Activated naive CD4-positive, alpha-beta T cell treated with anti-CD3 and anti-CD28 coated beads for 36 hours (primary cell): ENCODE results near the gene DPM1. TPM values are rescaled to one million over a fixed set of nuclear protein-coding genes. Genes with fewer than 3 reads are reported as not detected.
"Not testable (repeated sequence)": the region's sequence is repeated elsewhere in the genome, so short reads cannot be mapped to it uniquely, and the experiment has no call there.

Source experiments
- CTCF ChIA-PET: fragments of 350-600 bp; sonication (Branson Sonifier 250); formaldehyde crosslinking; loops from one replicate; lab custom pipeline; 2021; ENCODE audit warnings: antibody characterized with exemption; lab: Charles Lee
- DNase-seq: peaks from one replicate; pipeline ENCODE4 v3.0.0-alpha.2; 2020
- H3K27ac Mint-ChIP-seq: one replicate; pipeline ENCODE4 v1.8.0; 2021; ENCODE audit warnings: mild to moderate bottlenecking, mixed read lengths
- H3K27me3 Mint-ChIP-seq: one replicate; pipeline ENCODE4 v1.8.0; 2021; ENCODE audit warnings: low read depth, mixed read lengths
- H3K36me3 Mint-ChIP-seq: one replicate; pipeline ENCODE4 v1.8.0; 2021; ENCODE audit warnings: low read depth, mixed read lengths
- H3K4me1 Mint-ChIP-seq: one replicate; pipeline ENCODE4 v1.8.0; 2021; ENCODE audit warnings: low read depth, mixed read lengths
- H3K4me3 Mint-ChIP-seq: one replicate; pipeline ENCODE4 v1.8.0; 2021; ENCODE audit warnings: mild to moderate bottlenecking, moderate library complexity, mixed read lengths
- H3K9me3 Mint-ChIP-seq: one replicate; pipeline ENCODE4 v1.8.0; 2021; ENCODE audit warnings: mixed read lengths
- intact Hi-C: fragments of 100-400 bp; cut with micrococcal nuclease; formaldehyde crosslinking; loops from one replicate; pipeline ENCODE4 v1.15.1; 2023
- total RNA-seq, 2 experiments: library from RNA; stranded (reverse); gene quantifications; one replicate each; pipeline ENCODE4 v1.2.3, GENCODE V29; 2021

Gene DPM1
- total RNA-seq, 2 experiments from 2014 or later, result 64.8 to 66.1 TPM

DNA sequence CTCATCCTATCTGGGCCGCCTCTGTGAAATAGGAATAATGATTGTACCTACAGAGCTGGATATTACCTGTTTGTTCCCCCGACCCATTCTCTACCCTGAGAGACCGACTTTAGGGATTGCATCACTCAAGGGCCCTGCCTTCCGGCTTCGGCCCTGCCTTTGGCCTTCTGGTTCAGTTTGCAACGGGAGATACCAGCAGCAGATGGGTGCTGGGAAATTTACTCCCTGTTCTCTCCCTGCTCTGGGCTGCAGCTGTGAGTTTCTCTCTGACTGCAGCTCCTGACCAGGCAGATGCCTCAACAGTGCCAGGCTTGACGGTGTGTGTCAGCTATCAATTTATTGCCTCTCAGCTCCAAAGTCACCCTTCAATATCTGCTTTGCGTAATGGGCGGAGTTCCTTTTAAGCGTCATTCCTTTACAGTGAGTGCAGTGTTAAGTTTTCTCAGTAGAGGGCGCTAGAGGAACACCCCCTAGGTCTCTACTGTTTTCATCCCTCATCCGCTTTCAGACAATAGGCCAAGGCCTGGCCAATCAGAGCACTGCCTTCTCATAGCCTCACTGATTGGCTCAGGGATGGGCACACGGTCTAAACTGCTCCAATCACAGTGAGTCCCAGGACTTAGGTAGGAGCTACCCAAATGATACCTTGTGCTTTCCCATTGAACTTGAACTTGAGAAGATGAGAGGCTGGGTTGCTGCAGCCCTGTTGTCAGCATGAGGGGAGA is 34.6 kb upstream of the DPM1 start:
- Mint-ChIP-seq H3K27ac (no peak overlapping the region), H3K27me3 (no peaks in the 10 kb centered on the region), H3K36me3 (no peaks in the 10 kb centered on the region), H3K9me3 (no peaks in the 10 kb centered on the region), H3K4me3 (no peak overlapping the region), H3K4me1 (no peaks in the 10 kb centered on the region)
- intact Hi-C loops, result no loop called here
- DNase-seq, result peak; percentile 66
- CTCF ChIA-PET, result interaction anchor here (0.6 to 16.8 kb wide), 19 partner anchors 11 to 703 kb away, joined by 3 to 211 read pairs (median 3); no protein-coding TSS in a partner anchor

DNA sequence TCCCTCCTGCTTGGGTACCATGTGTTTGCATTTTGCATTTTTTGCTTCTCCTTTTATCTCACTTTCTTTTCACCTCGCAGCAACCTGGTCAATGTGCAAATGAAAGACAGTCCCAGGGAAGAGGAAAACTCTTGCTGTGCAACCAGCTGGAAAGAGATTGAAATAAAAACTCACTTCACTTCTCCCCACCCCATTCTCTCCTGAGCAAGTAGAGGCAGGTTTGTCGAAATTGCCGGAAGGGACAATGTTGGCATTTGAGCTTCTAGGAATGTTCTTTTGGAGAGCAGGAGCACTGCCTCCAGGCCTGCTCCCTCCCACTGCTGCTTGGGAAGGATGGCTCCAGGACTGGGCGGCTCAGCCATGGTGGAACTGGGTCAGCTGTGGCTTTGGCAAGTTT is 34.0 kb upstream of the DPM1 start:
- Mint-ChIP-seq H3K9me3 (no peaks in the 10 kb centered on the region), H3K4me1 (no peaks in the 10 kb centered on the region), H3K36me3 (no peaks in the 10 kb centered on the region), H3K4me3 (no peak overlapping the region), H3K27ac (no peak overlapping the region), H3K27me3 (peaks cover 2% of the 10 kb centered on the region)
- no peak for DNase-seq
- CTCF ChIA-PET, result interaction anchor here (0.7 to 16.8 kb wide), 14 partner anchors 11 to 603 kb away, joined by 3 to 211 read pairs (median 4); no protein-coding TSS in a partner anchor
- intact Hi-C loops, result no loop called here

GRCh38 chr20:50991076-50991475 is 32.7 kb upstream of the DPM1 start:
- Mint-ChIP-seq H3K4me1 (no peaks in the 10 kb centered on the region), H3K27me3 (peaks cover 11% of the 10 kb centered on the region), H3K4me3 (no peak overlapping the region), H3K36me3 (no peaks in the 10 kb centered on the region), H3K27ac (no peak overlapping the region), H3K9me3 (no peaks in the 10 kb centered on the region)
- DNase-seq, result no peak
- CTCF ChIA-PET, result interaction anchor here (0.8 to 16.8 kb wide), 3 partner anchors 10 to 317 kb away, joined by 3 to 211 read pairs (median 15); no protein-coding TSS in a partner anchor
- intact Hi-C loops, result no loop called here

- no peaks in the 10 kb centered on the region for H3K4me1 Mint-ChIP-seq
- H3K27ac Mint-ChIP-seq, result no peak overlapping the region
- H3K4me3 Mint-ChIP-seq, result no peak overlapping the region
- peaks cover 23% of the 10 kb centered on the region for H3K27me3 Mint-ChIP-seq
- DNase-seq, result peak; percentile 78
- H3K9me3 Mint-ChIP-seq, result no peaks in the 10 kb centered on the region
- no peaks in the 10 kb centered on the region for H3K36me3 Mint-ChIP-seq
- intact Hi-C loops, result loop anchor here (1.0 to 10.0 kb wide), 6 partner anchors 135 to 1095 kb away; no protein-coding TSS in a partner anchor
- CTCF ChIA-PET, result interaction anchor here (0.5 to 16.8 kb wide), 50 partner anchors 9 to 1091 kb away, joined by 3 to 211 read pairs (median 4); partner anchors contain the start of gene BCAS4
These were observed 29.3 kb upstream of the DPM1 start for GRCh38 chr20:50987493-50988210.

DNA sequence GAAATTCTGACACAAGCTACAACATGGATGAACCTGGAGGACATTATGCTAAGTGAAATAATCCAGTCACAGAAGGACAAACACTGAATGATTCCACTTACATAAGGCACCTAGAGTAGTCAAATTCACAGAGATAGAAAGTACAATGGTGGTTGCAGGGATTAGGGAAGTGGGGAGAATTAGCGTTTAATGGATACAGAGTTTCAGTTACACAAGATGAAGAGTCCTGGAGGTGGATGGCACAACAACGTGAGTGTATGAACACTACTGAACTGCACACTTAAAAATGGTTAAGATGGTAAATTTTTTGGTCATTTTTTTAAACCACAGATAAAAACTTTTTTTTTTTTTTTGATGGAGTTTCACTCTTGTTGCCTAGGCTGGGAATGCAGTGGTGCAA is 25.0 kb upstream of the DPM1 start:
- Mint-ChIP-seq H3K36me3 (no peaks in the 10 kb centered on the region), H3K9me3 (no peaks in the 10 kb centered on the region), H3K4me1 (peaks cover 15% of the 10 kb centered on the region), H3K27me3 (peaks cover 30% of the 10 kb centered on the region), H3K27ac (no peak overlapping the region), H3K4me3 (no peak overlapping the region)
- intact Hi-C loops, result loop anchor here (10.0 kb wide), 1 partner anchor 611 kb away; no protein-coding TSS in a partner anchor
- DNase-seq, result no peak
- CTCF ChIA-PET, result interaction anchor here (0.7 to 16.8 kb wide), 4 partner anchors 50 to 342 kb away, joined by 3 to 211 read pairs (median 10); no protein-coding TSS in a partner anchor

- peaks cover 15% of the 10 kb centered on the region for H3K4me1 Mint-ChIP-seq
- CTCF ChIA-PET, result interaction anchor here (1.0 to 16.8 kb wide), 12 partner anchors 7 to 345 kb away, joined by 3 to 211 read pairs (median 4); partner anchors contain the start of gene BCAS4
- H3K4me3 Mint-ChIP-seq, result no peak overlapping the region
- intact Hi-C loops, result loop anchor here (10.0 kb wide), 1 partner anchor 612 kb away; no protein-coding TSS in a partner anchor
- no peaks in the 10 kb centered on the region for H3K36me3 Mint-ChIP-seq
- H3K27me3 Mint-ChIP-seq, result peaks cover 28% of the 10 kb centered on the region
- H3K9me3 Mint-ChIP-seq, result no peaks in the 10 kb centered on the region
- DNase-seq, result no peak
- no peak overlapping the region for H3K27ac Mint-ChIP-seq
These were observed 24.0 kb upstream of the DPM1 start for GRCh38 chr20:50982363-50982762.

DNA sequence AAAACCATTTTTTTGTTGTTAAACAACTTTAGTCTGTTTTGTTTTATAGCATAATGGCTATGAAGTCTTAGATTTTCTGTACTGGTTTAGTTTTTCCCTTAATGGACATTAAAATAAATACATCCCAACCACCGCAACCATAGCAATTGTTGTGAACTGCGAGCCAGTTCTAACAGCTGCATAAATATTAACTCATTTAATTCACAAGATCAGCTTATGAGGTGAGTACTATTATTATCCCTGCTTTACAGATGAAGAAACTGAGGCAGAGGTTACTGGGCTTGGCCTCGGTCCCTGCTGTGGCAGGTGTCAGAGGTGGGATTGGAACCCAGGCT is 23.3 kb upstream of the DPM1 start:
- no peak overlapping the region for H3K4me3 Mint-ChIP-seq
- H3K27me3 Mint-ChIP-seq, result peaks cover 24% of the 10 kb centered on the region
- peaks cover 15% of the 10 kb centered on the region for H3K4me1 Mint-ChIP-seq
- H3K36me3 Mint-ChIP-seq, result no peaks in the 10 kb centered on the region
- DNase-seq, result no peak
- H3K27ac Mint-ChIP-seq, result no peak overlapping the region
- H3K9me3 Mint-ChIP-seq, result no peaks in the 10 kb centered on the region
- intact Hi-C loops, result loop anchor here (2.0 to 10.0 kb wide), 2 partner anchors 187 to 613 kb away; partner anchors contain the start of gene BCAS4
- CTCF ChIA-PET, result interaction anchor here (0.7 to 16.8 kb wide), 22 partner anchors 8 to 346 kb away, joined by 3 to 211 read pairs (median 4); partner anchors contain the start of gene BCAS4

DNA sequence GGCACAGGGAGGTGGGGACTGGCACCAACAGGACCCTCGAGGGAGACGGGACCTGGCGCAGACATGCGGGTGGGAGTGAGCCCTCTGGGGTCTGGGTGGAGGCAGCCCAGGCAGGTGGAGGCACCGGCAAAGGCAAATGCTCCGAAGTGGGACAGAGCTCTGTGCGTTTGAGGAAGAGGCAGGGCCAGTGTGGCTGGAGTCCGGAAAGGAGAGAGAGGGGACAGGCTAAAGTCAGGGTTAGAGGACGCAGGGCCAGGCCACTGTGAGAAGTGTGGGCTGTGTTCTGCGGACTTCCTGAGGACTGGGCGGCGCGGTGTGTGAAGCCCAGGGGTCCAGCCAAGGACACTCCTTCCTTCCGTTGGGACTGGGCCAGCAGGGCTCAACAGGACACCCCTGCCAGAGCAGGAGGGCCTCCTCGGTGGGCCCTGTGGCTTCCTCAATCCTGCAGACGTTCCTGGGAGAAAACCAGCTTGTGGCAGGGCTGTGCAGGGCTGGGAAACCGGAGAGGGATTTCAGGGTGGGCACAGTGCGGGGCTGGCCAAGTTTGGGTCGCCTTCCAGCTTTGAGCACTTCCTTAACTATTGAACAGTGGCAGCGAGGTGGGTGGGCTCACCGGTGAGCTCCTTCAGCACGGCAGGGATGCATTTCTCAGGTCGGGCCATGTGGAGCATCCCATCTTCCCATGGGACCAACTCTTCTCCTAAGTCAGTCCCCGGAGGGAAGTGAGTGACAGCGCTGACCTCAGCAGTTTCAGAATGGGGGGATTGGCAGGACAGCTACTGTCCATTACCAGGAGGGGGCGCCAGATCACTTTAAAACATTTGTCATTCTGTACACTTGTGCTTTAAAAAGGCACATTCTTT is 22.8 kb upstream of the DPM1 start:
- peak overlapping the region; percentile 19 for H3K27ac Mint-ChIP-seq
- H3K36me3 Mint-ChIP-seq, result no peaks in the 10 kb centered on the region
- peak; percentile 83 for DNase-seq
- H3K9me3 Mint-ChIP-seq, result no peaks in the 10 kb centered on the region
- H3K27me3 Mint-ChIP-seq, result peaks cover 19% of the 10 kb centered on the region
- intact Hi-C loops, result loop anchor here (2.0 to 10.0 kb wide), 2 partner anchors 186 to 614 kb away; partner anchors contain the start of gene BCAS4
- CTCF ChIA-PET, result interaction anchor here (0.7 to 16.8 kb wide), 23 partner anchors 8 to 347 kb away, joined by 3 to 211 read pairs (median 3); partner anchors contain the start of gene BCAS4
- peaks cover 15% of the 10 kb centered on the region for H3K4me1 Mint-ChIP-seq
- no peak overlapping the region for H3K4me3 Mint-ChIP-seq

DNA sequence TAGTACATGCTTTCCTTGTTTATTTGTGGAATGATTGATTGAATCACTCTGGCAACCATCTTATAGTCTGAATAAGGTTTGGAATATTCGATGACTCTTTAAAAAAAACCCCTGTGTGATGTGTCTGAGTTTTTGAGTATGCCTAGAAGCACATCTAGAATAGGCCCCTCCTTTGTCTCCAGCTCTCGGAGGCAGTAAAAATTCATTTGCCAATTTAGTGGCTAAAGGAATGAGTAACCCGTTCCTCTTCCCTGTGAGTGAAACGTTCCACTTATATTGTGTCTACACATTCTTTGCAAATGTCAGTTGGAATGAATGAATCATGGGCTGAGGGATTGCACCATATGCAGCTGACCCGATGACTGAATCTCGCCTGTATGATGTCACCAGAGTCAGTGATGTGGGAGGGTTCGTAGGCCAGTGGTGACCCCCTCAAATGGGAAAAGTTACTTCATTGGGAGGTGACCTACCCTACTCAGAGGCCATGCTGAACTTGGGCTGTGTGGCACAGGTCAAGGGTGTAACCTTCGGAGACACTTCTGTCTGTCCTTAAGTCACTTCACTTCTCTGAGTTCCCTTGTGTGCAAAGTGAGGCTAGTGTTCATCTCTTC is 21.8 kb upstream of the DPM1 start:
- no peak overlapping the region for H3K4me3 Mint-ChIP-seq

GRCh38 chr20:50978533-50978932 is 20.2 kb upstream of the DPM1 start:
- H3K27ac Mint-ChIP-seq, DNase-seq, H3K9me3 Mint-ChIP-seq, intact Hi-C loops, H3K4me3 Mint-ChIP-seq, H3K36me3 Mint-ChIP-seq, H3K27me3 Mint-ChIP-seq: not testable (repeated sequence)
- H3K4me1 Mint-ChIP-seq, result peaks cover 15% of the 10 kb centered on the region
- CTCF ChIA-PET, result interaction anchor here (1.6 kb wide), 1 partner anchor 9 kb away, joined by 5 read pairs; no protein-coding TSS in a partner anchor

More for the DNA sequence above, 21.8 kb upstream of the DPM1 start:
- Mint-ChIP-seq H3K36me3 (no peaks in the 10 kb centered on the region), H3K4me1 (peaks cover 15% of the 10 kb centered on the region), H3K9me3 (no peaks in the 10 kb centered on the region), H3K27me3 (peaks cover 15% of the 10 kb centered on the region), H3K27ac (peak overlapping the region; percentile 19)
- CTCF ChIA-PET, result interaction anchor here (0.6 to 16.8 kb wide), 5 partner anchors 12 to 345 kb away, joined by 3 to 211 read pairs (median 15); partner anchors contain the start of genes DPM1 and MOCS3
- intact Hi-C loops, result loop anchor here (2.0 to 10.0 kb wide), 2 partner anchors 185 to 615 kb away; partner anchors contain the start of gene BCAS4
- peak; percentile 64 for DNase-seq
